ENCODE measurements around the gene NEFH.

Gene NEFH

DNA sequence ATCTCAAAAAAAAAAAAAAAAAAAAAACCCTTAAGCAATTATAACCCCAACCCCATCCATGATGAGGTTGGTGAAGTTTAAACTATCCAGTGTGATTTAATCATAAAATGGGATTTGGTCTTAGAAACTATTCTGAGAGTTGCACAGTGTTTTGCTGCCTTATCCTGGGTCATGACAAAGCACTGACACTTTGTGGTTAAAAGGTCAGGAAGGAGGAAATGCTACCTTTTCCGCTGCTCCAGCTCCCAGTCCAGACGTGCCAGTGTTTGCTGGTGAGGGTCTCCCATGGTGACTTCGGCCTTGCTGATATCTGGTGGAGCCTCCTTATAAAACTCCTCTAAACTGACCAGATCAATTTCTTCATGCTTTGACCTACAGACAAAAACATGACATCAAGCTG lies 59.1 kb downstream of the NEFH start:
- H3K4me1 Mint-ChIP-seq: peaks cover 5% of the 10 kb centered on the region
- ATAC-seq (no peak), DNase-seq (ENCODE audit: low spot score in 2 of 2) (no peak)
- H3K9me3 Mint-ChIP-seq: no peaks in the 10 kb centered on the region
- H3K4me3 Mint-ChIP-seq: no peak overlapping the region
- peak overlapping the region; percentile 14 for H3K27ac Mint-ChIP-seq
- peaks cover 100% of the 10 kb centered on the region for H3K36me3 Mint-ChIP-seq
